ENCODE data around the gene FAM111B.

DNA sequence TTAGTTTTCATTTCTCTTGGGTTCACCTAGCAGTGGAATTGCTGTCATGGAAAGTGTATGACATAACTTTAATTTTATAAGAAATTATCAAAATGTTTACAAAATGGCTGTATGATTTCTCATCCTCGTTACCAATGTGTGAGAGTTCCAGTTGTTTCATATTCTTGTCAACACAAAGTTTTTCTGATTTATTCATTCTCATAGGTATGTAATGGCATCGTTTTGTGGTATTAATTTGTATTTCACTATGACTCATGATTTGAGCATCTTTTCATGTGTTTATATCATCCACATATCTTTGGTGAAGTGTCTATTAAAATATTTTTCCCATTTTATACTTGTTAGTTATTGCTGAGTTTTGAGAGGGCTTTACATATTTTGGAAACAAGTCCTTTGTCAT lies 5.5 kb downstream of the FAM111B start:
- TF ChIP-seq, protein P1, sequence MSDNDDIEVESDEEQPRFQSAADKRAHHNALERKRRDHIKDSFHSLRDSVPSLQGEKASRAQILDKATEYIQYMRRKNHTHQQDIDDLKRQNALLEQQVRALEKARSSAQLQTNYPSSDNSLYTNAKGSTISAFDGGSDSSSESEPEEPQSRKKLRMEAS (IDR thresholded peaks at IDR 0.05; ENCODE audit: low read depth, low read length), result no peak
- TF ChIP-seq, protein P2, sequence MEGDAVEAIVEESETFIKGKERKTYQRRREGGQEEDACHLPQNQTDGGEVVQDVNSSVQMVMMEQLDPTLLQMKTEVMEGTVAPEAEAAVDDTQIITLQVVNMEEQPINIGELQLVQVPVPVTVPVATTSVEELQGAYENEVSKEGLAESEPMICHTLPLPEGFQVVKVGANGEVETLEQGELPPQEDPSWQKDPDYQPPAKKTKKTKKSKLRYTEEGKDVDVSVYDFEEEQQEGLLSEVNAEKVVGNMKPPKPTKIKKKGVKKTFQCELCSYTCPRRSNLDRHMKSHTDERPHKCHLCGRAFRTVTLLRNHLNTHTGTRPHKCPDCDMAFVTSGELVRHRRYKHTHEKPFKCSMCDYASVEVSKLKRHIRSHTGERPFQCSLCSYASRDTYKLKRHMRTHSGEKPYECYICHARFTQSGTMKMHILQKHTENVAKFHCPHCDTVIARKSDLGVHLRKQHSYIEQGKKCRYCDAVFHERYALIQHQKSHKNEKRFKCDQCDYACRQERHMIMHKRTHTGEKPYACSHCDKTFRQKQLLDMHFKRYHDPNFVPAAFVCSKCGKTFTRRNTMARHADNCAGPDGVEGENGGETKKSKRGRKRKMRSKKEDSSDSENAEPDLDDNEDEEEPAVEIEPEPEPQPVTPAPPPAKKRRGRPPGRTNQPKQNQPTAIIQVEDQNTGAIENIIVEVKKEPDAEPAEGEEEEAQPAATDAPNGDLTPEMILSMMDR (IDR thresholded peaks at IDR 0.05; ENCODE audit: low read depth, low read length), result no peak

Measured in NB4 (cell line).